ENCODE measurements around the gene TIMM44.
"Not testable (repeated sequence)": the region's sequence is repeated elsewhere in the genome, so short reads cannot be mapped to it uniquely, and the experiment has no call there.

TIMM44 gene

DNA sequence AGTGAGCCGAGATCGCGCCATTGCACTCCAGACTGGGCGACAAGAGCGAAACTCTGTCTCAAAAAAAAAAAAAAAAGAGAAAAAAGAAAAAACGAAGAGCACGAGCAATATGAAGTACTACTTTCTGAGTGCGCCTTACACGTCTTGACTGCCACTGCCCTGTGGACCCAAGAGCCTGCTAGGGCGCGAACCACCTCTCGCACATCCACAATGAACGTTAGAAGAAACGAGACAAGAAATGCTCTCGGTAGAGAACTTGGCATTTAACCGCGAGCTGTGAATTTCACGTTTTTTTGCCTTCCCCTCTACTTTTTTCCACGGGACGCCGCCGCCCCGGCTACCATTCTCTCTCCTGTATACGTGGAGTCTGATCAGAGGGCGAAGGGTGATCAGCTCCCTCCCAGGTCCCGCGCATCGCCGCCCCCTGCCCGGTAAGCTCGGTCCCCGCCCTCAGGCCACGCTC is 454 bp downstream of the TIMM44 start:
- no peak for DNase-seq

DNA sequence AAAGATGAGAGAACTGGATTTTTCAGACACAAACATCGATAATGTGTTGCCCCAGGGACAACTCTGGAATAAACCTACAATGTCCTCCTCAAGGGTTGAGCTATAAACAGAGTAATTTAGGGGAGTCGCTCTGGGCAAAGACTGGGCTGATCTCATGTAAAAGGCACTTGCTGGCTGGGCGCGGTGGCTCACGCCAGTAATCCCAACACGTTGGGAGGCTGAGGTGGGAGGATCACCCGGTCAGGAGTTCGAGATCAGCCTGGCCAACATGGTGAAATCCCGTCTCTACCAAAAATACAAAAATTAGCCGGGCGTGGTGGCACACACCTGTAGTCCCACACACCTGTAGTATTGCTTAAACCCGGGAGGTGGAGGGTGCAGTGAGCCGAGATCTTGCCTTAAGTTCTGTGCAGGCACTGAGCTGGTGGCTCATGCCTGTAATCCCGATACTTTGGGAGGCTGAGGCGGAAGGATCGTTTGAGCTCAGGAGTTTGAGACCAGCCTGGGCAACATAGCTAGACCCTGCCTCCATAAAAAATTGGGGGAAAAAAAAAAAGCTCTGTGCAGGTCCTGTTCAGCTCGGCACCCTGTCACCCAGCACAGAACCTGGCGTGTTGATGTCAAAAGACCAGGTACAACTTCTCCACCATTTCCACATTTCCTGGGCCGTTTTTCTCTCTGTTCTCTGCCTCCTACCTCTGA is 1.4 kb downstream of the TIMM44 start:
- no peak for DNase-seq

DNA sequence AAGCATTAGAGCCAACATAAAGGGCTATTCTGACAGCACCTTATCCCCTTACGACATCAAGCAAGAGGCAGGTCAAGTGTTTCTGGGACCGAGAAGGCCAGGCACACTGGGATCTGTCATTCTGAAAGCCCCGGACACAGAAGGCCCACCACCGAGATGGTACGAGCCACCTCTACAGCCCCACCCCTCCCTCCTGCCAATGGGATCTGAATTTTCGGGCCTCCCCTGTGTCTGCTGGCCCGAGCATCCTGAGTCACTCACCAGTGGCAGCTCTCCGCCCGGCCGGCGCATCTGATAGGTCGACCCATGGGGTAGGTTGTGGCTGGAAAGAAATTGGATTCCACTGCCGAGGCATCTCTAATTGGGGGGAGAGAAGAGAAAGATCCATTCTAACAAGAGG is 2.6 kb downstream of the TIMM44 start:
- DNase-seq, result no peak

DNA sequence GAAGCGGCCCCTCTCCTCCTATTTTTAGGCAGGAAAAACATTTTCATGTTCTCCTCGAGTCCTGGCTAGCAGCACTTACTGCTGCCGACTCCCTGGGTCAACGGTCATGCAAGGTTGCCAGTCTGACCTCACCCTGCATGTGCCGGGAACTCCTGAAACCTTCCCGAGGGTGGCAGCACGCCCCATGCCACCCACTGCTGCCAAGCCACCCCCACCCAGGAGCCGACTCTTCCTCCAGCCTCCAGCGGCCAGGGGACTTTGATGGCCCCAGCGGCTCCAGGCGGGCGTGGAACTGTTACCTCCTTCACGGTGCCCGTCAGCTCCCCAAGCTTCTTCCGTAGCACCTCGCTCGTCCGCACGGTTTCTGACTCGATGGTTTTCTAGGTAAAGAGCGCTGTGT is 8.7 kb downstream of the TIMM44 start:
- DNase-seq, result no peak

DNA sequence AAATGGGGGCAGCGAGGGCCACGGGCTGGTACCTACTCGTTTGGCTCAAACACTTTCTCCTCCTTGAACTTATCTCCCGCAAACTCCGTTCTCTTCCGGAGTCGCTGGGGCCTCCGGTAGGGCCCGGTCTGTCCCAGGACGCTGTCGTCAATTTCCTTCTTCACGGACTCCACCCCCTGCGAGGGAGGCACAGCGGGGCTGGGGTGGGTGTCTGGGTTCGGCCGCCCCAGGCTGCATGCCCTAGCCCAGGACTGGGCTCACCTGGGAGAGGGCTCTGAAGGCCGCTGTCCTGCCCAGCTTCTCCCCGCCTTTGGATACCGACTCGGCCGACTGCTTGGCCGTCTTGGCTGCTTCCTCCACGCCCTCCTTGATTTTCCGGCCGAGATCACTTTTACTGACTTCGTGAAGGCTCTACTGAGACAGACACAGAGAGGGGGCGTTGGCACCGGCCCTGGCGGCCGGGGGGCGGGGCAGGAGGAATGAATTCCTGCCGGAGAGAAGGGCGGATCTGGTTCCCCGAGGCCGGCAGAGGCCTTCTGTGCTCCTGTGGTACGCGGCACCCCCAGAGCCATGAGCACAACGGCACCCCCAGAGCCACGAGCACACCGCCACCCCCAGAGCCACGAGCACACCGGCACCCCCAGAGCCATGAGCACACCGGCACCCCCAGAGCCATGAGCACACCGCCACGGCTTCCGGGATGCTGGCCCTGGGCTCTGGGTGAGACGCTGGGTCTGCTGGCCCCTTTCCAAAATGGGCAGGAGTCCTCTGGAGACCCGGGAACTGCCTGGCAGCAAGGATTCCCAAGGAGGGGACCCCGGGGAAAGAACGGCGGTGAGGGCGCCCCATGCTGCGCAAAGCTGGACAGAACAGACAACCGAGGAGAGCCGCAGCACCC is 9.4 kb downstream of the TIMM44 start:
- DNase-seq, result no peak

- DNase-seq, result no peak
These were observed 10.1 kb downstream of the TIMM44 start for GRCh38 chr19:7933411-7933810.

GRCh38 chr19:7932930-7933300 is 10.6 kb downstream of the TIMM44 start:
- DNase-seq, result no peak

DNA sequence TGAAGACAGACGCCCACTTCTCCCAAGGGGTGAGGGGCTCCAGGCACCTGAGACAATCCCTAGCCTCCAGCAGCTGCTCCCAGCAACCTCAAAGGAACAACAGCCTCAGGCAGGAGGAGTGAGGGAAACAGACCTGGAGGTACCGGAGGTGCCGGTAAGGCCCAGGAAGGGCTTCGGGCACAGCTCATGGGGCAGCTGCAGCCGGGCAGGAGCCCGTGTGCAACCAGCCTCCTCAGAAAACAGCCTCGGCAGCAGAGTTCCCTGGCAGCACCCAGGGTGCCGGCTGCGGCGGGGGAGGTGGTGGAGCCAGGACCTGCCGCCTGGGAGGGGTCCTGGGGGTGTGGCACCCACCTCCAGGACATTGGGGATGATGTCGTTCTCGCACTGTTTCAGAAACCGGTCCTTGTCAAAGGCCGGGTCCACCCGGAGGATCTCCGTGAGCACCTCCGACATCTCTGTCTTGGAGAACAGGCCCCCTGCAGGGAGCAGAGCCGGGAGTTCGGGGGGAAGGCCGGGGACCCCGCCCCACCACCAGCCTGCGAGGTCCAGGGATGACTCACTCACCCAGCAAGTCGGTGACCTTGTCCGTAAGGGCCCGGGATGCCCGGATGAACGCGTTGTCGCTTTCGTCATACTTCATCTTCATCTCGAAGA is 11.1 kb downstream of the TIMM44 start:
- no peak for DNase-seq

GRCh38 chr19:7931221-7932061 is 12.0 kb downstream of the TIMM44 start:
- no peak for DNase-seq

- DNase-seq, result no peak
These were observed 12.7 kb downstream of the TIMM44 start for GRCh38 chr19:7930765-7931164.

- not testable (repeated sequence) for DNase-seq
These were observed 13.4 kb downstream of the TIMM44 start for GRCh38 chr19:7930030-7930429.

DNA sequence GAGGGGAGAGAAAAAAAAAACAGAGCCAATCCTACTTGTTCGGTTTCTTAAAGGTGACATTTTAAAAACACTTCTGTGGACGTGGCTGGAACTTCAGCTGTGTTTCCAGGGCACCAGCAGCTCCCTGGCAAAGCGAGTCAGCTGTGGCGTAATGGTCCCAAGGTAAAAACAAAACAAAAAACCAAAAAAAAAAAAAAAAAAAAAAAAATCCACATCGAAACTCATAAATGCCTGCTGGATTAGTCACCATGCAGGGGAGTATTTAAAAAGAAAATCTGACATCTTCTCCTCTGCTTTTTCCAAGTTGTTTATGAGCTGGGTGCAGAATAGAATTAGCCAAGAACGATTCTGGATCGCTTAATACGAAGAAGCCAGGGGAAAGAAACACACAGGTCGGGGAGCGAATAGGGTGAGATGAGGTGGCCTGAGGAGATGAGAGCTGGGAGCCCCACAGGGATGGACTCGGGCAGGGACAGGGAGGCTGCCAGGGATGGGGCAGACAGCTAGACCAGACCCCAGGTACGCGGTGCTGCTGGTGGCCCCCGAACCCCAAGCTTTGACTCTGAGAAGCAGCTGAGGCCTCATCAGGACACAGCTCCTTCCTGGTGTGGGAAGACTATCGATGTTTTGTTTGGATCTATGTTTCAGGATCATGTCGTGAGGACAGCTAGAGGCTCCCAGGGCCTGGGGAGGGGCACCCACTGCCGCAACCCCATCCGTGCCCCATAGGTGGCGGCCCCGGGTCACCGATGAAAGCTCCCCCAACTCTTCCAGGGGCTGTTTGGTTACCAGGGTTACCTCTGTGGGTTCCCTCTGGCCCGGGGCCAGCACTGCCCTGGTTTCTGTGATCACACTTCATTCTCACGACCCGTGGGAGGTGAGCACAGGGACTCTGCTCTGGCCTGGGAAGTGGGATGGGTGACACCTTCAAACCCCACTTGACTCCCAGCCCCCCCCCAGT is 14.4 kb downstream of the TIMM44 start:
- no peak for DNase-seq

DNA sequence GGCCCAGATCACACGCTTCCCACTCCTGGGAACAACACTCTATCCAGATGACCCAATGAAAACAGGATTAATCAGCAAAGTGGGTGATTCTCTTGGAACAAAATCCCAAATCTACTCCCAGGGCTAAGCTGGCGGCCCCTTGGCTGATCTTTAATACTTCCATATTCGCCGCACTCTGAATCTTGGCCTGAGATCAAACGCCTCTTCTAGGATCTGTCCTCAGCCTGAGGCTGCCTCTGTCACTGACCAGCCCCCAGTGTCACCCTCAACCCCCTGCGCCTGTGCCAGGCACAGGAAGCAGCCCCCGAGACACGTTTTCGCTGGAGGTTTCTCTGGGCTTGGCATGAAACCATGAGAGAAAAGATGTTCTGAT is 15.1 kb downstream of the TIMM44 start:
- DNase-seq, result no peak

DNA sequence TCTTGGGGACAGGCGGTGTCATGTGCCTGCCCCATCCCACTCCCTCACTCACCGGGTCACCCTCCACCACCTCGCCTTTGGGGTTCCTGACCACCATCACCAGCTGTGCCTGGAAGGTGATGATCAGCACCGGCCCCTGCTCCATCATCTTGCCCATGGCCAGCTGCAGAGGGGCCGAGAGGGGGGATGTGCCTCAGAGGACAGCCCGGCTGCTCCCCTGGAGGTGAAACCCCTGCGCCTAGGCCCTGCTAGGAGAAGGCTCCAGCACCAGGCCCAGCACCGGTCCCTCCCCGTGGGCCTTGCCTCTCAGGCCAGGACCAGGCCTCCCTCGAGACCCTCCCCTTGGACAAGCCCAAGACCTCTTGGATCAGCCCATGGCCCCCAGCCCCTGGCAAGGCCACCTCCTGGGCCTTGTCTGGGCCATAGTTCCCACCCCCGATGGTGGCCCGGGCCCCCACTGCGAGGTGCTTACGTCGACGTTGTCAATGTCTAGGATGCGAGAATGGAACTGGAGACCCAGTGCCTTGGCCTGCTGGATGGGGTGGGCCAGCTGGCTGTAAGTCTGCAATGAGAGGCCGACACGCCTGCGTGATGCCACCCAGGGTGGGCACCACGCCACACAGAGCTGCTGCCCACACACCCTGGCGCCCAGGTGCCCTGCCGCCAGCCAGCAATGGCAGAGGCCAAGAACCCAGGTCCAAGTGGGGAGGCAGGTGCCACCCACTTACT is 15.7 kb downstream of the TIMM44 start:
- DNase-seq, result no peak

DNA sequence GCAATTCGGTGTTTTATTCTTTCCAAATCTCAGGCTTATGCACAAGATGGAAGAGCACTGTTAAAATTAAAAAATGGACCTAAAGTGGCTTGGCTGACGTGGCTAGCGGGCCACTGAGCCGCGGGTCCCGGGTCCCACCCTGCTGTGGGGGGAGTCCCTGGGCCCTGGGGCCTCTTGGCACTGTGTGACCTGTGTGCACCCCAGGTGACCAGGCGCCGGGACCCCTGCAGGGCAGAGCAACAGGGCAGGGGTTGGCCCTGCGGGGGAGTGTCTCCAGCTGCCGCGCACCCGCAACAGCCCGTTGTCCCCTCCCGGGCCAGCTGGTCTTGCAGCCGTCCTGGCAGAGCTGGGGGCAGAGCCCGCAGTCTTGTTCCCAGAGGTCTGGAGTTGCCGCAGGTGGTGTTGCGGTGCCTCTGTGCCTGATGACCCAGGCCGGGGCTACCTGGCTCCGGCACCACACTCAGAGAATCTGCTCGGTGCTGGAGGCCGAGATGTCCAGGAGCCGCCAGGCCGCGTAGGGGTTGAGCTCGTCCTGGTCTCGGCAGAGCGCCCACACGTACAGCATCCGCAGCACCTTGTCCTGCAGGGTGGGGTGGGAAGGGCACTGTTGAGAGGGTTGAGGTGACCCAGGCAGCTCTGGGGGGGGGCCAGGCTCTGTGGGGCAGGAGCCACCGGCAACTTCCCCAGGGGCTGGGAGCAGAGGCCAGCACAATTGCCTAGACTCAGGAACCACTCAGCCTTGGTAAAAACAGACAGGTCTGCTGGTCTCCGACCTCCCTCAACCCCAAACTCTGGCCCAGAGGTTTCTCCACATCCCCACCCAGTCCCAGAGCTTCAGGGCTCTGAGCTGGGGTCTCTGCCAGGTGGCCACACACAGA is 16.5 kb downstream of the TIMM44 start:
- DNase-seq, result no peak

DNA sequence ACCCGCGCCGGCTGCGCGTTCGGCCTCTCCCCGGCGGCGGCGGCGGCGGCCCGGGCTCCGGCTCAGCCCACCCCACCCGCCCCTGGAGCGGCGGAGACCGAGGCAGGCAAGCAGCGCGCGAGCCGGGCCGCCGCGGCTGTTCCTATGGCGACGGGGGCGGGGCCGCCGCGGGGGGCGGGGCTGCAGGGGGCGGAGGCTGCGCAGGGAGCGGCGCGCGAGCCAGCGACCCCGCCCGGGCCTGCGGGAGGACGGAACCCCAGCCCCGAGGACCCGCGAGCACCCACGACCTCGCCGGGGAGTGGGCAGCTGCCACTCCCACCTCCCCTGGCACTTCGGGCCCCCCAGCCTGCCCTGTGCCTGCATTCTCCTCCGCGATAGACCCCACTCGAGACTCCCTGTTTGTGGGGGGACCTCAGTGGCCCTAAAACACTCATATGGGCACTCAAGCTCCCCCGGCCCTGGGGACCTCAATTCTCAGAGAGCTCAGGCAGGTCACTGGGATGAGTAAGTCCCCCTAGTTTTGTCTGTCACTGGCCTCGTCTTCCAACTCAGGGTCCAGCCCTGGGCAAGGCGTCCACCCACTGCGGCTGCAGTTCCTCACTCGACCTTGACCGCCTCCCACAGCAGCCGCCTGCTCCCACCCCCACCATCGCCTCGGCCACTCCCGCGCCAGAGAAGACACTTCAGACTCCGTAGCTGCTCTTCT is 17.3 kb downstream of the TIMM44 start, which contains the start of gene CTXN1:
CTXN1 (minus strand) TSS at position 115 of the 706 bp plus-strand sequence. CDS start 597 bp downstream, outside the sequence.
- peak; percentile 23 for DNase-seq

GRCh38 chr19:7925171-7925851 is 18.2 kb downstream of the TIMM44 start:
- peak; percentile 4 for DNase-seq

DNA sequence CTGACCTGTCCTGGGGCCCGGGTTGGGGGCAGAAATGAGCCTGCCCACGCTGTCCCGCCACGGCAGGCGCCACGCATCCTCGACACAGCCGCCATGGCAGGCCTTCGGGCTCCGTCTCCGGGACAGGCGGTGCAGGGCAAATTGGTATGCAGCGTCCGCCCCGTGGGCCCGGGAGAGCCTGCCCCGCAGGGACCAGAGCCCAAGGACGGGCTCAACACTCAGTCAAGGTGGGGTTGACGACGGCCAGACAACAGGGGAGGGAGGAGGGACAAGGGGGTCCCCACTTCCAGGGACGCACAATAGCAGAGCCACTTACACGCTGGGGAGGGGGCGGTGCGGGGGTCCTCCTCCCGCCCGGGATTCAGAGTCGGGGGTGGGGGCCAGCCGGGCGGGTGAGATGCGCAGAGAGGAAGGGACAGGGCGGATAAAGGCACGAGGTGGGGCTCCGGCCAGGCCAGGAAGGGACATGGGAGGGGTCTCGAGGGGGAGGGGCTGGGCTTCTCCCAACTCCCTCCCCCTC is 18.8 kb downstream of the TIMM44 start:
- no peak for DNase-seq
